Karpas-422 (cell line): Measurements from ENCODE around the gene DMBT1. TPM values are rescaled to one million over a fixed set of nuclear protein-coding genes. Genes with fewer than 3 reads are reported as not detected.

Source experiments
- DNase-seq: peaks from one replicate; pipeline ENCODE4 v3.0.0-alpha.2; 2015
- H2AFZ ChIP-seq: fragments of 200-600 bp; sonication (generic); 2 replicates; pipeline ENCODE4 v1.6.1; 2014; ENCODE audit warnings: antibody characterized with exemption, low read length, mixed read lengths
- H3K27ac ChIP-seq: fragments of 200-600 bp; sonication (generic); 2 replicates; pipeline ENCODE4 v1.5.1; 2014; ENCODE audit warnings: mild to moderate bottlenecking, low read length, moderate library complexity
- H3K27me3 ChIP-seq: fragments of 200-600 bp; sonication (generic); 2 replicates; pipeline ENCODE4 v1.6.1; 2014; ENCODE audit warnings: low read length, mixed read lengths
- H3K36me3 ChIP-seq: fragments of 200-600 bp; sonication (generic); 2 replicates; pipeline ENCODE4 v1.6.1; 2014; ENCODE audit warnings: low read length, mixed read lengths; ENCODE audit not compliant: insufficient read depth
- H3K4me1 ChIP-seq: fragments of 200-600 bp; sonication (generic); 2 replicates; pipeline ENCODE4 v1.6.1; 2014; ENCODE audit warnings: mild to moderate bottlenecking, low read length, mixed read lengths
- H3K4me2 ChIP-seq: fragments of 200-600 bp; sonication (generic); 2 replicates; pipeline ENCODE4 v1.6.1; 2014; ENCODE audit warnings: low read length, low read depth, mild to moderate bottlenecking; ENCODE audit not compliant: poor library complexity, severe bottlenecking
- H3K4me3 ChIP-seq: fragments of 200-600 bp; sonication (generic); 2 replicates; pipeline ENCODE4 v1.5.1; 2014; ENCODE audit warnings: mild to moderate bottlenecking, antibody characterized with exemption, low read length, mixed read lengths
- H3K79me2 ChIP-seq: fragments of 200-600 bp; sonication (generic); 2 replicates; pipeline ENCODE4 v1.6.1; 2014; ENCODE audit warnings: mild to moderate bottlenecking, low read length, mixed read lengths
- H3K9ac ChIP-seq: fragments of 200-600 bp; sonication (generic); 2 replicates; pipeline ENCODE4 v1.6.0; 2014; ENCODE audit warnings: low read length
- H3K9me2 ChIP-seq: fragments of 200-600 bp; sonication (generic), shearing (Covaris generic); replicated peaks from 2 replicates; pipeline ENCODE4 v1.6.0; 2014; ENCODE audit warnings: mild to moderate bottlenecking, low read length, moderate library complexity; ENCODE audit not compliant: insufficient read depth
- H3K9me3 ChIP-seq: fragments of 300-700, 200-600 bp; sonication (generic); 2 replicates; pipeline ENCODE4 v1.6.1; 2014; ENCODE audit warnings: low read length, mixed read lengths
- H4K20me1 ChIP-seq: fragments of 200-600 bp; sonication (generic); 2 replicates; pipeline ENCODE4 v1.6.1; 2014; ENCODE audit warnings: mild to moderate bottlenecking, antibody characterized with exemption, low read length, low read depth; ENCODE audit not compliant: insufficient read depth
- total RNA-seq: library from RNA; depleted of rRNA; stranded (reverse); fragments of >200 nt; shearing (Covaris generic); gene quantifications from 2 replicates; pipeline ENCODE4 v1.2.3, GENCODE V29; 2014; ENCODE audit warnings: low replicate concordance

DMBT1 gene
- total RNA-seq, 1 experiment from 2014 or later: not detected

DNA sequence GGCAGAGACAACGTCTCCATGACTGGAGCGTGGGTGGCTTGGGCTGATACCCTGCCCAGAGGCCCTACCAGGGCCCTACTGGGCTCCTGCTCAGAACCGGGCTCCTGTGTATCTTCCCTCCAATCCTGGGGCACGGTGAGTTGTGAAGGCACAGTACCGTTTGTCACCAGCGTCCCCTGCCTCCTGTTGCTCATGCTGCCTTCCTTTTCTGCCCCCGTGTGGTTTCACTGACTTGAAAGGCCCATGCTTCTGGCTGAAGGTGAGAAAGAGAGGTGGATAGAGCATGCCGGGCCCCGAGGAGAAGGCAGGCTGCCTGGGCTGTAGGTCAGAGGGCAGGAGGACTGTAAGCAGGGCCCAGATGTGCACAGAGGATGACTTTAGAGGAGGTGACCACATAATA is 9.1 kb upstream of the DMBT1 start:
- Histone ChIP-seq H3K4me2 (no peak overlapping the region), H3K79me2 (no peaks in the 10 kb centered on the region), H3K27me3 (no peaks in the 10 kb centered on the region), H3K9ac (no peak overlapping the region), H3K36me3 (no peaks in the 10 kb centered on the region), H3K4me3 (no peak overlapping the region), H2AFZ (no peak overlapping the region), H4K20me1 (no peaks in the 10 kb centered on the region), H3K27ac (no peak overlapping the region), H3K4me1 (peaks cover 6% of the 10 kb centered on the region), H3K9me2 (no peaks in the 10 kb centered on the region), H3K9me3 (no peaks in the 10 kb centered on the region)
- DNase-seq: peak; percentile 65

DNA sequence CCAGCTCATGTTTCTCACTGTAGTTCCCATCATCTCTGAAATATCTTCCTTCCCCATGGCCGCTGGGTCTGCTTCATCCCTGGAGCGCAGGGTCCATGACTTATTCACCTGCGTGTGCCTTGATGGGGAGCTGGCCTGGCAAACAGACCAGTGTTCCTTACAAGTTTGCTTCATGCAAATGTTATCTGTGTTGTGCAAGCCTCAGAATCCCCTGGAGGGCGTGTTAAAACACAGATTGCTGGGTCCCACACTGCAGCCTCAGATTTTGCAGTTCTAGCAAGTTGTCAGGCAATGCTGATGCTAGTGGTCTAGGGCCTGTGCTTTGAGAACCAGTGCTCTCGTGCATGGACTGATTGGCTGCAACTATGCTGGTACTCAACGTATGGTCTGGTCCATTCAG is 7.2 kb upstream of the DMBT1 start:
- Histone ChIP-seq H4K20me1 (no peaks in the 10 kb centered on the region), H3K27ac (no peak overlapping the region), H3K36me3 (no peaks in the 10 kb centered on the region)

DNA sequence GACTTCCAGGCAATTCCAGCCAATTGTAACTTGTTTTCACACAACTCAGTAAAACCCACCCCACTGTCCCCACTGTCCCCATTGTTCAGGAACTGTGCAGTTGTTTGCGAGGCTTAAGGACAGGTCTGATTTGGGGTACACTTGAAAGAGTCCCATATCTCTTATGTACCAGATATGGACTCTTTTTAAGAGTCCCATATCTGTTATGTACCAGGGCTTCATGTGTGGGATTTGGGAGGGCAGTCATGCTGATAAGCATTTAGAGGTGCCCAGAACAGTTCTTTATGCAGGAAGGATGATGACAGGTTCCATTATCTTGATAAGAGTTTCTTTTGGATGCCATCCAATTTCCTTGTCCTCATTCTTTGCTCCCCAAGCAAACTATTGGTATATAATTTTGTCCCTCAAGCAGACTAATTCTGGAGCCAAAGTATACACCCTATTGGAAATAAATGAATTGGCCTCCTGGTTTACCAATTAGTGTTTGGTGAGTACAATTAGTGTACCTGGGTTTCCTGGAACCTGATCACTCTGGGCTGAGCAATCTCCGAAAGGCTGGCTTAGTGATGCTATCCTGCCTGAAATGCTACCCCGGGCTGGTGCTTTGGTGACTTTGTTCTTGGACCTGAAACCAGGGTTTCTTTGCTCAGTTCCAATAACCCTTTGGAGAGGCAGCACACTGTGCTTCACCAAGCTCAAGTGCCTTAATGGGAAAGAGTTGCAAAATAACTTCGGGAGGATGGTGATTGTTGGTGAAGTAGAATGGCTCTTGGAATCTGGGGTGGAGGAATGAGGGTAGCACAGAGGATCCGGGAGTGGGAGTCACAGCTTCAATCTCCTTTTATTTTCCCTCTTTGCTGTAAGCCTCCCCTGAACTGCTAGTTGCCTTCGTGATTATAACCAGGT is 6.2 kb upstream of the DMBT1 start:
- Histone ChIP-seq H3K27ac (no peak overlapping the region), H3K27me3 (no peaks in the 10 kb centered on the region), H3K9ac (no peak overlapping the region), H4K20me1 (no peaks in the 10 kb centered on the region), H3K4me2 (no peak overlapping the region), H3K4me3 (no peak overlapping the region), H3K9me3 (no peaks in the 10 kb centered on the region), H3K9me2 (no peaks in the 10 kb centered on the region), H3K36me3 (no peaks in the 10 kb centered on the region), H3K4me1 (no peaks in the 10 kb centered on the region), H3K79me2 (no peaks in the 10 kb centered on the region), H2AFZ (no peak overlapping the region)
- peak; percentile 31 for DNase-seq

More for the DNA sequence above, 7.2 kb upstream of the DMBT1 start:
- no peaks in the 10 kb centered on the region for H3K27me3 ChIP-seq
- no peak overlapping the region for H3K4me3 ChIP-seq
- H3K4me2 ChIP-seq: no peak overlapping the region
- no peaks in the 10 kb centered on the region for H3K9me3 ChIP-seq
- H2AFZ ChIP-seq: no peak overlapping the region
- DNase-seq: peak; percentile 47
- H3K9me2 ChIP-seq: no peaks in the 10 kb centered on the region
- H3K9ac ChIP-seq: no peak overlapping the region
- peaks cover 3% of the 10 kb centered on the region for H3K4me1 ChIP-seq
- no peaks in the 10 kb centered on the region for H3K79me2 ChIP-seq

DNA sequence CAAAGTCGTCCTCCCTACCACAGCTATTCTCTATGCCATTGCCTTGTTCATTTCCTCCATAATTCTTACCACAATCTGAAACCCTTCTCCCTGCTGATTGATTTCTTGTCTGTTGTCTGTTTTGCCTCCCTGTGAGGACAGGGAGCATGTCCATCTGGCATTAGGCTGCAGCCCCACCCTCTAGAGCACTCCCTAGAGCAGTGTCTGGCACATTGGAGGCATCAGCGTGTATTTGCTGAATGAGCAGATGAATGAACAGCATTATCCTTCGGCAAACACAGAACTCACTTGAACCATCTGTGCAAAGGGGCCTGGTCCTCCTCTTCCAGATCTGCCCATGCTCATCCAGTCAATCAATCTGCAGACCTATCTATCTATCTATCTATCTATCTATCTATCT is 5.1 kb upstream of the DMBT1 start:
- Histone ChIP-seq H4K20me1 (no peaks in the 10 kb centered on the region), H3K4me3 (no peak overlapping the region), H3K79me2 (no peaks in the 10 kb centered on the region), H3K27ac (no peak overlapping the region), H3K27me3 (no peaks in the 10 kb centered on the region), H3K9me2 (no peaks in the 10 kb centered on the region), H3K4me1 (no peaks in the 10 kb centered on the region), H3K9ac (no peak overlapping the region), H3K4me2 (no peak overlapping the region), H3K36me3 (no peaks in the 10 kb centered on the region), H2AFZ (no peak overlapping the region), H3K9me3 (no peaks in the 10 kb centered on the region)
- no peak for DNase-seq

DNA sequence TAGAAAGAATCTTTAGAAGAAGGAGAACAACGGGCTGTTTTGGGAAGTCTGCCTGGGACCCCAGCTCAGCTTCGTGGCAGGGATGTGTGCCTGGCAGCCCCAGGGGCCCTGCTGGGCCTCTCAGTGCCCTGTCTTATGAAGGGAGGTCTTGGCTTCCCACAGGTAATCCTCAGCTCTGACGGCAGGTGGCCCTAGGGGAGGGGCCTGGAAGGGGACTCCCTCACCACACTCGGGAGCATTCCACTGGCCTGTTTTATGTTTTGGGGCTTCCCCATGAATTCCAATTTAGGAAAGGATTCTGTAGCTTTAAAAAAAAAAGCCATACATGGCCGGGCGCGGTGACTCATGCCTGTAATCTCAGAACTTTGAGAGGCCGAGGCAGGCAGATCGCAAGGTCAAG is 3.0 kb upstream of the DMBT1 start:
- Histone ChIP-seq H3K9ac (no peak overlapping the region), H3K4me3 (no peak overlapping the region), H3K36me3 (no peaks in the 10 kb centered on the region), H3K9me2 (no peaks in the 10 kb centered on the region), H3K27ac (no peak overlapping the region), H3K27me3 (no peaks in the 10 kb centered on the region), H3K79me2 (no peaks in the 10 kb centered on the region), H3K4me2 (no peak overlapping the region), H3K9me3 (no peaks in the 10 kb centered on the region), H4K20me1 (no peaks in the 10 kb centered on the region), H2AFZ (no peak overlapping the region), H3K4me1 (no peaks in the 10 kb centered on the region)
- no peak for DNase-seq

DNA sequence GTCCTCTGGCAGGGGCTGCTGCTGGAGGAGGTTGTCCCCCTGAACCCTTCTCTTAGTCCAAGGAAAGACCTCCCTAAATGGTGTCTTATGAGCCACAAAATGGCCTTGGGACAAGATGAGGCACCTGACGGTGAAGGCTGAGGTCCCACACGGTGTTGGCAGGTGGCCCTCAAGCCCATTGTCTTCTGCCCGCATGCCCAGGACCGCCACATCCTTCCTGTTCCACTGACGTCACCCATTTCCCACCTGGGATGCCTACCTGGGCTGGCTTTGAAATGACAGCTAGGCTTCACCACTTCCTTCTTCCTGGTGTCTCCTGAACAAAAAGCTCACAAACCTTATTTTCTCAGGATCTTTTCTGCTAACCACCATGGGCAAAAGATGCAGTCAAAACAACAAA is 2.1 kb upstream of the DMBT1 start:
- Histone ChIP-seq H3K27ac (no peak overlapping the region), H3K27me3 (no peaks in the 10 kb centered on the region), H3K9me3 (no peaks in the 10 kb centered on the region), H2AFZ (no peak overlapping the region), H3K36me3 (no peaks in the 10 kb centered on the region), H3K79me2 (no peaks in the 10 kb centered on the region), H3K4me2 (no peak overlapping the region), H3K9me2 (no peaks in the 10 kb centered on the region), H3K4me1 (no peaks in the 10 kb centered on the region), H4K20me1 (no peaks in the 10 kb centered on the region), H3K9ac (no peak overlapping the region), H3K4me3 (no peak overlapping the region)
- no peak for DNase-seq

DNA sequence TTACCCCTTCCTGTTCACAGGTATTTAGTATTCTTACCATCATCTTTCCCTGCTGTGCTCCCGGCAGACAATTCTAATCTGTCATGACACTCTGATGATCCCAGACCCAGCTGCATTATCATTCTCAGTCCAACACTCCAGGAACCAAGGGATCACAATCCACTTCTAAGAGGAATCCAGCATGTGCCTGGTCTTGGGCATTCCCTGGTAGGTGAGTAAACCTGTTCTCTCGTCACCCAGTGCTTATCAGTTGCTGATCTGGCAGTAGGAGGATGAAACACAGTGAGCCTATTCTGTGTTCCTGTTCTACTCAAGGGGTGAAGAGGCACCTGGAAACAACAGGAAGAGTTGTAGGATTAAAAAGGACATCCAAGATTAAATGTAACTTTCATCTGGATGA is 1.3 kb upstream of the DMBT1 start:
- Histone ChIP-seq H3K4me1 (no peaks in the 10 kb centered on the region), H3K9me2 (no peaks in the 10 kb centered on the region), H3K27me3 (no peaks in the 10 kb centered on the region), H3K9ac (no peak overlapping the region), H3K27ac (no peak overlapping the region), H3K4me2 (no peak overlapping the region), H4K20me1 (no peaks in the 10 kb centered on the region), H3K36me3 (no peaks in the 10 kb centered on the region), H3K79me2 (no peaks in the 10 kb centered on the region), H3K4me3 (no peak overlapping the region), H3K9me3 (no peaks in the 10 kb centered on the region), H2AFZ (no peak overlapping the region)
- DNase-seq: no peak

DNA sequence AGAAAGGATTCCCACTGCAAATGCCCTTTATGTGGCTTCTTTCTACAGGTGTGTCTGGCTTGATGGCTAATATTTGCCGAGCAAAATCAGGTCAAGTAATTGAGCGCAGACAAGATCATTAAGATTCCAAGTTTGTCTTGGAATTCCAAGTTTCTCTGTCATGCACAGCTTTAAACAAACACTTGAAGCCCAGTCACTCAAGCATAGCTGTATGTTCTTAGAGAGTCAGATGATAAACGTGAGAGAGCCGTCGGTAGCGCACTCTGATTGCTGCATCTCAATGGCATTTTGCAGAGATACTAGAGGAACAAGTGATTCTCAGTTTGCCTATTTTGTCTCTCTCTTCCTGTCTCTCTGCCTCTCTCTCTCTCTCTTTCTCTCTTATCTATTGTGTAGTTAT is 658 bp downstream of the DMBT1 start:
- Histone ChIP-seq H3K27ac (no peak overlapping the region), H3K27me3 (no peaks in the 10 kb centered on the region), H3K36me3 (no peaks in the 10 kb centered on the region), H3K4me1 (no peaks in the 10 kb centered on the region), H3K4me3 (no peak overlapping the region), H3K9me2 (no peaks in the 10 kb centered on the region), H3K9me3 (no peaks in the 10 kb centered on the region), H4K20me1 (no peaks in the 10 kb centered on the region), H3K9ac (no peak overlapping the region), H3K79me2 (no peaks in the 10 kb centered on the region), H2AFZ (no peak overlapping the region), H3K4me2 (no peak overlapping the region)
- peak; percentile 12 for DNase-seq
